HepG2 (cell line): ENCODE results near the gene DNMT1. TPM values are rescaled to one million over a fixed set of nuclear protein-coding genes. Genes with fewer than 3 reads are reported as not detected.

Source experiments
- ATAC-seq: fragments of 200-7000 bp; cut with Tn5 transposase; 3 replicates; pipeline ENCODE4 v1.9.1; 2020; ENCODE audit warnings: mild to moderate bottlenecking, moderate library complexity
- BruUV-seq: library from RNA; stranded (reverse); fragments of 400-500 nt; replicated peaks from 2 replicates; lab custom pipeline; 2021; lab: Mats Ljungman, UMichigan
- CTCF ChIA-PET: fragments of 300-600 bp; formaldehyde crosslinking; extraction: SDS; loops from one replicate; lab custom pipeline; 2021; ENCODE audit warnings: low total read pairs, inconsistent platforms, low intra/inter-chr PET ratio; lab: Yijun Ruan, JAX
- POLR2A ChIA-PET: fragments of 350-600 bp; sonication (Branson Sonifier 250); formaldehyde crosslinking; loops from one replicate; lab custom pipeline; 2020; ENCODE audit warnings: antibody characterized with exemption, inconsistent platforms; lab: Yijun Ruan, JAX
- DNase-seq: peaks from one replicate; pipeline ENCODE4 v3.0.0-alpha.2; 2015; ENCODE audit warnings: low spot score
- FAIRE-seq: peaks from 3 replicates; lab custom pipeline; 2011; peaks lifted over from hg19 to GRCh38; lab: Jason Lieb, UNC
- H2AFZ ChIP-seq: one replicate; pipeline ENCODE4 v1.6.1; 2011; ENCODE audit warnings: low read length, inconsistent platforms
- H3K27ac ChIP-seq: fragments of 300-600 bp; 3 replicates; pipeline ENCODE4 v1.8.0; 2011; ENCODE audit warnings: mixed run types, mild to moderate bottlenecking, mixed read lengths, low read length, inconsistent platforms; ENCODE audit not compliant: insufficient read depth; ENCODE audit errors: extremely low read length
- H3K27me3 ChIP-seq, 2 experiments: fragments of 200-600 bp in 1 of 2; 2 replicates in 1 of 2; 3 replicates in 1 of 2; pipeline versions ENCODE4 v1.6.0 to v1.8.0; 2011; ENCODE audit warnings: low read length in 2 of 2, mild to moderate bottlenecking in 2 of 2, moderate library complexity in 2 of 2, inconsistent platforms in 1 of 2; ENCODE audit not compliant: insufficient read depth in 2 of 2, control insufficient read depth in 1 of 2
- H3K36me3 ChIP-seq, 2 experiments: fragments of 200-600 bp in 1 of 2; replicated peaks in 1 of 2; 2 replicates in 1 of 2; 3 replicates in 1 of 2; pipeline versions ENCODE4 v1.5.1 to v1.8.0; 2011; ENCODE audit warnings: low read length in 2 of 2, inconsistent platforms in 1 of 2; ENCODE audit not compliant: insufficient read depth in 2 of 2, control insufficient read depth in 1 of 2
- H3K4me1 ChIP-seq: 2 replicates; pipeline ENCODE4 v1.5.1; 2012; ENCODE audit warnings: low read length, inconsistent platforms; ENCODE audit not compliant: insufficient read depth
- H3K4me2 ChIP-seq: 2 replicates; pipeline ENCODE4 v1.6.0; 2011; ENCODE audit warnings: low read depth, low read length, inconsistent platforms
- H3K4me3 ChIP-seq, 3 experiments: fragments of 200-600 bp in 1 of 3; sonication (generic), shearing (Covaris generic) in 1 of 3; replicated peaks in 1 of 3; 2 replicates each; pipeline ENCODE4 v1.5.1; 2011 to 2016; ENCODE audit warnings: low read length in 3 of 3, inconsistent platforms in 2 of 3, low read depth in 2 of 3, mild to moderate bottlenecking in 2 of 3, control low read depth in 1 of 3, mixed read lengths in 1 of 3; ENCODE audit not compliant: insufficient read depth in 1 of 3
- H3K79me2 ChIP-seq: one replicate; pipeline ENCODE4 v1.6.1; 2011; ENCODE audit warnings: low read length, inconsistent platforms; ENCODE audit not compliant: insufficient read depth
- H3K9ac ChIP-seq: 2 replicates; pipeline ENCODE4 v1.6.0; 2011; ENCODE audit warnings: mild to moderate bottlenecking, low read depth, low read length, inconsistent platforms; ENCODE audit not compliant: insufficient read depth
- H3K9me3 ChIP-seq: 2 replicates; pipeline ENCODE4 v1.5.1; 2012; ENCODE audit warnings: mild to moderate bottlenecking, low read length
- H4K20me1 ChIP-seq: 2 replicates; pipeline ENCODE4 v1.6.0; 2011; ENCODE audit warnings: inconsistent platforms, mild to moderate bottlenecking, low read length, moderate library complexity; ENCODE audit not compliant: insufficient read depth
- ATF1 ChIP-seq: IDR thresholded peaks from 2 replicates; pipeline ENCODE4 v1.6.1; 2016; ENCODE audit warnings: mild to moderate bottlenecking, control low read depth
- CBX2 ChIP-seq, 2 experiments: fragments of 200-600 bp in 1 of 2; sonication (generic); formaldehyde crosslinking in 1 of 2; IDR thresholded peaks; 2 replicates each; pipeline versions ENCODE4 v1.7.0 to v1.8.1; 2018 to 2022; ENCODE audit warnings: low read depth in 2 of 2, low read length in 1 of 2, mild to moderate bottlenecking in 1 of 2, missing genetic modification reagents in 1 of 2
- CENPT ChIP-seq: sonication (generic); formaldehyde crosslinking; IDR thresholded peaks from 2 replicates; pipeline ENCODE4 v1.8.0; 2022; ENCODE audit warnings: low read depth, mild to moderate bottlenecking, moderate library complexity, missing genetic modification reagents
- NPAS2 ChIP-seq: sonication (generic); formaldehyde crosslinking; IDR thresholded peaks from 2 replicates; pipeline ENCODE4 v1.8.0; 2022; ENCODE audit warnings: mild to moderate bottlenecking, missing genetic modification reagents, borderline replicate concordance
- POLR2G ChIP-seq: fragments of 200-400 bp; formaldehyde crosslinking; IDR thresholded peaks from 2 replicates; pipeline ENCODE4 v1.6.1; 2018; ENCODE audit warnings: mild to moderate bottlenecking, low read depth, low read length, moderate library complexity
- RBM22 ChIP-seq: fragments of 200-400 bp; formaldehyde crosslinking; optimal IDR thresholded peaks from 2 replicates; pipeline ENCODE3; 2017; ENCODE audit warnings: mild to moderate bottlenecking, low read length, moderate library complexity
- SMAD9 ChIP-seq: sonication (generic); formaldehyde crosslinking; IDR thresholded peaks from 2 replicates; pipeline ENCODE4 v1.5.1; 2020; ENCODE audit warnings: mild to moderate bottlenecking, missing genetic modification reagents
- THAP11 ChIP-seq: IDR thresholded peaks from 2 replicates; pipeline ENCODE4 v1.6.1; 2016; ENCODE audit warnings: missing biosample characterization, missing genetic modification reagents
- ZNF143 ChIP-seq: sonication (generic); formaldehyde crosslinking; IDR thresholded peaks from 2 replicates; pipeline ENCODE4 v1.4.0; 2020; ENCODE audit warnings: missing genetic modification reagents
- ZNF20 ChIP-seq: sonication (generic); formaldehyde crosslinking; IDR thresholded peaks from 2 replicates; pipeline ENCODE4 v1.4.0; 2020; ENCODE audit warnings: mild to moderate bottlenecking, moderate library complexity, missing genetic modification reagents
- ZNF263 ChIP-seq: sonication (generic); formaldehyde crosslinking; IDR thresholded peaks from 2 replicates; pipeline ENCODE4 v1.4.0; 2020; ENCODE audit warnings: missing genetic modification reagents
- ZNF740 ChIP-seq: sonication (generic); formaldehyde crosslinking; IDR thresholded peaks from 2 replicates; pipeline ENCODE4 v1.4.0; 2020; ENCODE audit warnings: missing genetic modification reagents
- ZNF850 ChIP-seq: sonication (generic); formaldehyde crosslinking; conservative IDR thresholded peaks from 2 replicates; pipeline ENCODE4 v1.9.0; 2021; ENCODE audit warnings: mild to moderate bottlenecking, missing genetic modification reagents
- WGBS: methylation state at CpG from one replicate; pipeline ENCODE4 v1.1.6; 2017; ENCODE audit warnings: low lambda C conversion rate; 5-methylcytosine and 5-hydroxymethylcytosine counted together
- in situ Hi-C: cut with HindIII; loops from 2 replicates; pipeline ENCODE4 v1.10.0; 2017; ENCODE audit warnings: low pct_unique_long_range_greater_than_20kb; ENCODE audit not compliant: extremely low pct_ligation_motif_present
- intact Hi-C: fragments of 100-400 bp; cut with micrococcal nuclease; formaldehyde crosslinking; loops from one replicate; pipeline ENCODE4 v1.10.0; 2022; ENCODE audit not compliant: unreplicated experiment
- polyA plus RNA-seq, 8 experiments: library from polyadenylated mRNA; depleted of rRNA in 3 of 8; stranded (reverse) in 7 of 8; unstranded in 1 of 8; fragments of >200 nt; fragmentation: Illumina TruSeq in 4 of 8; extraction: Trizol in 4 of 8; gene quantifications; 2 replicates each; pipeline versions ENCODE4 v1.2.1 to v1.2.3, GENCODE V29; 2011 to 2016; ENCODE audit warnings: low read depth in 4 of 8, missing spikeins in 1 of 8, mixed read lengths in 1 of 8; ENCODE audit not compliant: insufficient read depth in 1 of 8
- total RNA-seq, 5 experiments: library from RNA; depleted of rRNA; stranded (reverse); fragments of >200 nt; fragmentation: Illumina TruSeq; extraction: Trizol; gene quantifications; 2 replicates each; pipeline ENCODE4 v1.2.3, GENCODE V29; 2016; ENCODE audit warnings: low read depth in 1 of 5
- TF ChIP-seq, protein P1 (sequence below): sonication (generic); formaldehyde crosslinking; IDR thresholded peaks from 2 replicates; pipeline ENCODE4 v1.9.0; 2021; ENCODE audit warnings: missing genetic modification reagents, borderline replicate concordance
- TF ChIP-seq, protein P2 (sequence below): IDR thresholded peaks from 2 replicates; pipeline ENCODE4 v1.6.1; 2018; ENCODE audit warnings: missing genetic modification reagents
- TF ChIP-seq, protein P3 (sequence below): sonication (generic); formaldehyde crosslinking; IDR thresholded peaks from 2 replicates; pipeline ENCODE4 v1.5.0; 2020; ENCODE audit warnings: missing genetic modification reagents, mild to moderate bottlenecking, borderline replicate concordance

The DNMT1 gene
- total and polyA plus RNA-seq, 2 of the 13 experiments (the other 11 are each of a cell fraction or from before 2014, with no cell fraction given): 31.2 to 91.1 TPM

- TF ChIP-seq, protein P1, sequence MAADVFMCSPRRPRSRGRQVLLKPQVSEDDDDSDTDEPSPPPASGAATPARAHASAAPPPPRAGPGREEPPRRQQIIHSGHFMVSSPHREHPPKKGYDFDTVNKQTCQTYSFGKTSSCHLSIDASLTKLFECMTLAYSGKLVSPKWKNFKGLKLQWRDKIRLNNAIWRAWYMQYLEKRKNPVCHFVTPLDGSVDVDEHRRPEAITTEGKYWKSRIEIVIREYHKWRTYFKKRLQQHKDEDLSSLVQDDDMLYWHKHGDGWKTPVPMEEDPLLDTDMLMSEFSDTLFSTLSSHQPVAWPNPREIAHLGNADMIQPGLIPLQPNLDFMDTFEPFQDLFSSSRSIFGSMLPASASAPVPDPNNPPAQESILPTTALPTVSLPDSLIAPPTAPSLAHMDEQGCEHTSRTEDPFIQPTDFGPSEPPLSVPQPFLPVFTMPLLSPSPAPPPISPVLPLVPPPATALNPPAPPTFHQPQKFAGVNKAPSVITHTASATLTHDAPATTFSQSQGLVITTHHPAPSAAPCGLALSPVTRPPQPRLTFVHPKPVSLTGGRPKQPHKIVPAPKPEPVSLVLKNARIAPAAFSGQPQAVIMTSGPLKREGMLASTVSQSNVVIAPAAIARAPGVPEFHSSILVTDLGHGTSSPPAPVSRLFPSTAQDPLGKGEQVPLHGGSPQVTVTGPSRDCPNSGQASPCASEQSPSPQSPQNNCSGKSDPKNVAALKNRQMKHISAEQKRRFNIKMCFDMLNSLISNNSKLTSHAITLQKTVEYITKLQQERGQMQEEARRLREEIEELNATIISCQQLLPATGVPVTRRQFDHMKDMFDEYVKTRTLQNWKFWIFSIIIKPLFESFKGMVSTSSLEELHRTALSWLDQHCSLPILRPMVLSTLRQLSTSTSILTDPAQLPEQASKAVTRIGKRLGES: no peak
- no peak for TF ChIP-seq THAP11 (CRISPR knock-in tag)
- no peak for TF ChIP-seq ATF1 (CRISPR knock-in tag)
Measured at GRCh38 chr19:10112895-10113591, 81.7 kb downstream of the DNMT1 start (continued).

DNA sequence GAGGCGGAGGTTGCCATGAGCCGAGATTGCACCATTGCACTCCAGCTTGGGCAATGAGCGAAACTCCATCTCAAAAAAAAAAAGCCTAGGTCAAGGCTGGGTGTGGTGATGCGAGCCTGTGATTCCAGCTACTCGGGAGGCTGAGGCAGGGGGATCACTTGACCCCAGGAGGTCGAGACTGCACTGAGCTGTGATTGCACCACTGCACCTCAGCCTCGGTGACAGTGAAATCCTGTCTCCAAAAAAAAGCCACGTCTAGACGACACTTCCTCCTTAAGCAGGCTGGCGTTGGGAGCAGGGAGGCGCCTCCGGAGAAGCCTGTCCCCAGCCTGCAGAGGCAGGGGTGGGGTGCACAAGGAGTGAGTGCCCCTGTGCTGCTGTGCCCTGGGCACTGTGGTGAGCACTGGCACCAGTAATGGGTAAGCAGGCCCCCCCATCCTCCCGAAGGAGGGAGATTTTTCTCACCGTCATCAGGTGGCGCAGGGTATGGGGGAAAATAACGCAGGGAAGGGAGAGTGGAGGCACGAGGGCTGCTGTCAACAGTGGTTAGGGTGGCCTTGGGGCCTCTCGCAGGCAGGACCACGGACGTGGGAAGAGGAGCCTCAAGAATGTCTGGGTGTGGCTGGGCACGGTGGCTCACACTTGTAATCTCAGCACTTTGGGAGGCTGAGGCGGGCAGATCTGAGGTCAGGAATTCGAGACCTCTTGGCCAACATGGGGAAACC, 82.6 kb downstream of the DNMT1 start:
- no peak overlapping the region for H3K9ac ChIP-seq
- H3K4me2 ChIP-seq: no peak overlapping the region
- BruUV-seq: TSS peak; percentile 35
- ATAC-seq (no peak), FAIRE-seq (no peak), DNase-seq (no peak)
- peaks cover 13% of the 10 kb centered on the region; the same call in 1 of the 2 replicates for H4K20me1 ChIP-seq
- intact Hi-C loops (no loop called here), in situ Hi-C loops (no loop called here)
- CTCF ChIA-PET: interaction anchor here (0.7 kb wide), 1 partner anchor 181 kb away, joined by 3 read pairs; no protein-coding TSS in a partner anchor
- no peak overlapping the region for H3K4me3 ChIP-seq
- WGBS: 85% methylated on average over 19 of the region's 23 CpGs
- peaks cover 38 to 68% of the 10 kb centered on the region in 2 experiments for H3K36me3 ChIP-seq
- peaks cover 12% of the 10 kb centered on the region for H3K79me2 ChIP-seq
- H3K4me1 ChIP-seq: peaks cover 28% of the 10 kb centered on the region
- no peaks in the 10 kb centered on the region; a peak in 1 of 5 replicates for H3K27me3 ChIP-seq
- H2AFZ ChIP-seq: no peak overlapping the region
- H3K27ac ChIP-seq: no peak overlapping the region
- no peaks in the 10 kb centered on the region for H3K9me3 ChIP-seq
- POLR2A ChIA-PET: interaction anchor here (0.9 to 1.3 kb wide), 3 partner anchors 9 to 180 kb away, joined by 3 to 4 read pairs (median 3); partner anchors contain the start of gene ANGPTL6
- TF ChIP-seq ZNF263 (CRISPR knock-in tag): no peak
- no peak for TF ChIP-seq NPAS2 (CRISPR knock-in tag)
- no peak for TF ChIP-seq ZNF143 (CRISPR knock-in tag)
- TF ChIP-seq ZNF740 (CRISPR knock-in tag): no peak
- TF ChIP-seq SMAD9 (CRISPR knock-in tag): no peak
- peak; percentile 50 for TF ChIP-seq RBM22
- TF ChIP-seq POLR2G: peak; percentile 31; the same call in 1 of the 2 replicates
- TF ChIP-seq, protein P2, sequence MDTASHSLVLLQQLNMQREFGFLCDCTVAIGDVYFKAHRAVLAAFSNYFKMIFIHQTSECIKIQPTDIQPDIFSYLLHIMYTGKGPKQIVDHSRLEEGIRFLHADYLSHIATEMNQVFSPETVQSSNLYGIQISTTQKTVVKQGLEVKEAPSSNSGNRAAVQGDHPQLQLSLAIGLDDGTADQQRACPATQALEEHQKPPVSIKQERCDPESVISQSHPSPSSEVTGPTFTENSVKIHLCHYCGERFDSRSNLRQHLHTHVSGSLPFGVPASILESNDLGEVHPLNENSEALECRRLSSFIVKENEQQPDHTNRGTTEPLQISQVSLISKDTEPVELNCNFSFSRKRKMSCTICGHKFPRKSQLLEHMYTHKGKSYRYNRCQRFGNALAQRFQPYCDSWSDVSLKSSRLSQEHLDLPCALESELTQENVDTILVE: no peak
- no peak for TF ChIP-seq CBX2 (IDR thresholded peaks at IDR 0.05; ENCODE audit: low read depth, low read length)
- no peak for TF ChIP-seq CBX2 (CRISPR knock-in tag; IDR thresholded peaks at IDR 0.05; ENCODE audit: low read depth)
- TF ChIP-seq, protein P3, sequence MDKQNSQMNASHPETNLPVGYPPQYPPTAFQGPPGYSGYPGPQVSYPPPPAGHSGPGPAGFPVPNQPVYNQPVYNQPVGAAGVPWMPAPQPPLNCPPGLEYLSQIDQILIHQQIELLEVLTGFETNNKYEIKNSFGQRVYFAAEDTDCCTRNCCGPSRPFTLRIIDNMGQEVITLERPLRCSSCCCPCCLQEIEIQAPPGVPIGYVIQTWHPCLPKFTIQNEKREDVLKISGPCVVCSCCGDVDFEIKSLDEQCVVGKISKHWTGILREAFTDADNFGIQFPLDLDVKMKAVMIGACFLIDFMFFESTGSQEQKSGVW (CRISPR knock-in tag): no peak
- TF ChIP-seq ZNF20 (CRISPR knock-in tag): no peak
- TF ChIP-seq ZNF850 (CRISPR knock-in tag): no peak
- TF ChIP-seq CENPT (CRISPR knock-in tag): no peak
